Right ventricle myocardium inferior (tissue), 1 donor: ENCODE measurements around the gene RAB3IL1. TPM values are rescaled to one million over a fixed set of nuclear protein-coding genes. Genes with fewer than 3 reads are reported as not detected.
"Not testable (repeated sequence)": the region's sequence is repeated elsewhere in the genome, so short reads cannot be mapped to it uniquely, and the experiment has no call there.

Source experiments
- ATAC-seq: fragments of 200-7000 bp; cut with Tn5 transposase; one replicate; pipeline ENCODE4 v1.9.1; 2020; ENCODE audit warnings: mild to moderate bottlenecking, moderate library complexity
- DNase-seq: peaks from one replicate; pipeline ENCODE4 v3.0.0; 2021; ENCODE audit errors: missing footprints
- intact Hi-C: fragments of 100-400 bp; cut with DNase I; formaldehyde crosslinking; loops from one replicate; pipeline ENCODE4 v1.11.0; 2022
- long read RNA-seq: library from polyadenylated mRNA; unstranded; transcript quantifications from one replicate; pipeline ENCODE4 v2.0.0, GENCODE V29; 2021
- total RNA-seq: library from RNA; stranded (reverse); fragmentation: NEBNext Ultra II Directional; extraction: Animal tissue kit (Norgen Biotek cat#: 25700); gene quantifications from one replicate; pipeline ENCODE4 v1.2.1, GENCODE V29; 2021
- donor health status: DM: no; HTN: yes; CAD: no; lungs with severe emphysema.

RAB3IL1 gene, protein sequence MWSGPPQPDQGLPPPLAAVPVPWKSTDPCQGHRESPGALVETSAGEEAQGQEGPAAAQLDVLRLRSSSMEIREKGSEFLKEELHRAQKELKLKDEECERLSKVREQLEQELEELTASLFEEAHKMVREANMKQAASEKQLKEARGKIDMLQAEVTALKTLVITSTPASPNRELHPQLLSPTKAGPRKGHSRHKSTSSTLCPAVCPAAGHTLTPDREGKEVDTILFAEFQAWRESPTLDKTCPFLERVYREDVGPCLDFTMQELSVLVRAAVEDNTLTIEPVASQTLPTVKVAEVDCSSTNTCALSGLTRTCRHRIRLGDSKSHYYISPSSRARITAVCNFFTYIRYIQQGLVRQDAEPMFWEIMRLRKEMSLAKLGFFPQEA
- 14.0 TPM for total RNA-seq
- long read RNA-seq, transcript RAB3IL1-202 (10 exons, 2,284 nt): major isoform, 10 of 13 reads
- long read RNA-seq, partial matches to known transcripts: 0 of 13 reads
- long read RNA-seq, other reads (novel, unspliced or antisense): 3 of 13 reads

DNA sequence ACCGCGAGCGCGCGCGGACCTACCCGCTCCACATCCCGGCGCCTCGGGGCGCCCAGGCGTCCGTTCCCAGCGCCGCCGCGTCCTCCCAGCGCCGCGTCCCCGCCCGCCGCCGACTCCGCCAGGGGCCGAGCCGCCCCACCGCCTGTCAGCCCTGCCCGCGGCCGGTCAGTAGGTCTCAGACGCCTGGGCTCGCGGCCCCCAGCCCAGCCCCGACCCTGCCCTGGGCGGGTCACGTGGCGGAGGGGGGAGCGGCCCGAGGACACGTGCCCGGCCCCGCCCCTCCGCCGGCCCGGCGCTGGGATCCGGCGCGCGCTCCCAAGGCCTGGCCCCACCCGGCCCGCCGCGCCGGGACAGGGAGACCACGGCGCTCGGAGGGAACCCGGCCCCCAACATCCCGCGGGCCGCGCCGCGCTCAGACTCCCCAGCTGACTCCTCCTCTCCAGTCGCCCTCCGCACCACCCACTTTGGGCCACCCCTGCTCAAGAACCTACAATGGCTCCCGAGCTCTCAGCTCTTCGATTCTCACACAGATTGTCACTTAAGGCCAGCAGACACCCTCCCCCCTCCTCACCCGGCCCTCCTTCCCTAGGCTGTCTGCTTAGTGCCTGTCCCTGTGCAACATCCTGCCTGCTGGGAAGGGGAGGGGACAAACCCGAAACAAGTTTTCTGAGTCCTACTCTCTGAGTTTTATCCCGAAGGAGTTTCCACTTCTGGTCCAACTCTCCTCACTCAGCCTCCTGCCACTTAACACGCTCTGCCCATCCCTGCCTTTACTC is at the start of gene RAB3IL1:
TSS of gene RAB3IL1 (minus strand) at position 233 of the 776 bp plus-strand sequence. CDS start at position 34, 199 bp downstream.
- intact Hi-C loops: no loop called here
- DNase-seq (peak; percentile 88), ATAC-seq (peak; percentile 80)

GRCh38 chr11:61966734-61967115 is 49.4 kb upstream of the RAB3IL1 start:
- DNase-seq (no peak), ATAC-seq (no peak)
- intact Hi-C loops: loop anchor here (1.0 to 5.0 kb wide), 2 partner anchors 59 to 149 kb away; partner anchors contain the start of gene FADS1

GRCh38 chr11:61964666-61965271 is 47.4 kb upstream of the RAB3IL1 start:
- not testable (repeated sequence) for ATAC-seq, DNase-seq
- intact Hi-C loops: loop anchor here (5.0 kb wide), 1 partner anchor 147 kb away; the partner anchor contains the start of gene FADS1

DNA sequence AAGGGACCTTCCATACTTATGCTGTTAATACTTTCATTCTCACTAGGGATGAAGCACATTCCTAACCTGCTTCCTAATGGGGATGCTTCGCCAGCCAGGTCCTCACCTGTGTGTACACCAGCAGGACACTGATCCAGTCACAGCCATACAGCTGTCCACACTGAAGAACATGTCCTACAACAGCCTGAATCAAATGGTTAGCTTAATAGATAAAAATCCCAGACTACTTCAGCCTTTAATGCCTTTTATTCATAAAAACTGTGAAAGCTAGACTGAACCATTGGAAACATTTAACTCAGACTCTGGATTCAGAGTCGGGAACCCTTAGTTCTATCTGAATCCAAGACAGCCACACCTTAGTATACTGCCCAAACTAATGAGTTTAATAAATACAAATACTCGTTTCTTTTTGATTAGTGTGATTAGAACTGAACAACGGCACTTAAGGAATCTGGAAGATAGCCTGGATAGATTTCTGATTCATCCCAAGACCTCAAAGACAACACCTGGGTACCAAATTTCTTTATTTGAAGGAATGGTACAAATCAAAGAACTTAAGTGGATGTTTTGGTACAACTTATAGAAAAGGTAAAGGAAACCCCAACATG is 46.8 kb upstream of the RAB3IL1 start:
- DNase-seq (no peak), ATAC-seq (no peak)
- intact Hi-C loops: no loop called here

GRCh38 chr11:61963282-61964057 is 46.1 kb upstream of the RAB3IL1 start:
- intact Hi-C loops: no loop called here
- ATAC-seq: no peak
- DNase-seq: no peak

GRCh38 chr11:61963016-61963281 is 45.6 kb upstream of the RAB3IL1 start:
- no peak for ATAC-seq
- intact Hi-C loops: no loop called here
- no peak for DNase-seq

DNA sequence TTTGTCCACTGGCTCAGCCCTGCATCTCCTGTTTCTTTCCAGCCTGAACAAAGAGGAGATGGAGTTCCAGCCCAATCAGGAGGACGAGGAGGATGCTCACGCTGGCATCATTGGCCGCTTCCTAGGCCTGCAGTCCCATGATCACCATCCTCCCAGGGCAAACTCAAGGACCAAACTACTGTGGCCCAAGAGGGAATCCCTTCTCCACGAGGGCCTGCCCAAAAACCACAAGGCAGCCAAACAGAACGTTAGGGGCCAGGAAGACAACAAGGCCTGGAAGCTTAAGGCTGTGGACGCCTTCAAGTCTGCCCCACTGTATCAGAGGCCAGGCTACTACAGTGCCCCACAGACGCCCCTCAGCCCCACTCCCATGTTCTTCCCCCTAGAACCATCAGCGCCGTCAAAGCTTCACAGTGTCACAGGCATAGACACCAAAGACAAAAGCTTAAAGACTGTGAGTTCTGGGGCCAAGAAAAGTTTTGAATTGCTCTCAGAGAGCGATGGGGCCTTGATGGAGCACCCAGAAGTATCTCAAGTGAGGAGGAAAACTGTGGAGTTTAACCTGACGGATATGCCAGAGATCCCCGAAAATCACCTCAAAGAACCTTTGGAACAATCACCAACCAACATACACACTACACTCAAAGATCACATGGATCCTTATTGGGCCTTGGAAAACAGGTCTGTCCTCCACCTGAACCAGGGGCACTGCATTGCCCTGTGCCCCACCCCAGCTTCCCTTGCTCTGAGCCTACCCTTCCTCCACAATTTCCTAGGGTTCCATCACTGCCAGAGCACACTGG is 45.0 kb upstream of the RAB3IL1 start:
- intact Hi-C loops: no loop called here
- DNase-seq (no peak), ATAC-seq (no peak)

DNA sequence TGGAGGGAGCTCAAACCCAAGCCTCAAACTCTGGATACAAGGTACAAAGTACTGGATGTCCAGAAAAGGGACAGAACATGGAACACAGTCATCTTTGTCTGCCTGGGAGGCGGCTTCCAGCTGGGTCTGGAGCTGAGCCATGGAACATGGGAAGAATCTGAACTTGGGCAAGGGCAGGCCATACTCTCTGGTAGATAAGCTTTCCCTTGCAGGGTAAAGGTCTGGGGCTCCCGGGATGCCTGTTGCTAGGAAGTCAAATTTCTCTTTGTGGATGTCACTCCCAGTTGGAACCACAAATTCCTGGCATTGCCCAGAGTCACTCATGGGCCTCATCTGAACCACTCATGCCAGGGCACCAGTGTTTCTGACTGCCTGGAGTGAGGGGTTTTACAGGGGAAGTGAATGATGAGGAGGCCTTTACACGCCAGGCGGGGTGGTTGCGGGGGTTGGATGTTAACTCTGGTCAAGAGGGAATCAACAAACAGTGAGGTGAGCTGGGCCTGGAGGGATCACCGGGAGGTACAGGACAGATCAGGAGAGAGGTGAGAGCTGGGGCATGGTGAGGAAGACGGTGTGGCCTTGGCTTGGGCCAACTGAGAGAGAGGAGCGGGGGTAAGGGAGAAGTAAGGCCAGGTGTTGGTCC is 44.3 kb upstream of the RAB3IL1 start:
- ATAC-seq (peak; percentile 77), DNase-seq (peak; percentile 88)
- intact Hi-C loops: no loop called here

GRCh38 chr11:61960532-61960931 is 43.2 kb upstream of the RAB3IL1 start:
- no peak for DNase-seq
- intact Hi-C loops: no loop called here
- ATAC-seq: no peak

DNA sequence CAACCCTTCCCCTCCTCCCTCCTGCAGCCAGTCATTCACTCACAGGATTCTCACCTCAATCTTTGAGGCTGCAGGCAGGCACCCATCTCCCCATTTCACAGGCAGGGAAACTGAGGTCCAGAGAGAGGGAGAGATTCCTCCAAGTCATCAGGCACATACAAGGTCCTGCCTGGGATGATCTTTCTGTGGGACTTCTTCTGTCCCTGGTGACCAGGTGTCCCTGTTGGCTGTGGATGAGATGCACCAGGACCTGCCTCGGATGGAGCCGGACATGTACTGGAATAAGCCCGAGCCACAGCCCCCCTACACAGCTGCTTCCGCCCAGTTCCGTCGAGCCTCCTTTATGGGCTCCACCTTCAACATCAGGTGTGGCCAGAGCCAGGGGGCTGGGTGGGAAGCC is 42.3 kb upstream of the RAB3IL1 start:
- no peak for ATAC-seq
- intact Hi-C loops: loop anchor here (10.0 kb wide), 1 partner anchor 95 kb away; no protein-coding TSS in a partner anchor
- DNase-seq: no peak

DNA sequence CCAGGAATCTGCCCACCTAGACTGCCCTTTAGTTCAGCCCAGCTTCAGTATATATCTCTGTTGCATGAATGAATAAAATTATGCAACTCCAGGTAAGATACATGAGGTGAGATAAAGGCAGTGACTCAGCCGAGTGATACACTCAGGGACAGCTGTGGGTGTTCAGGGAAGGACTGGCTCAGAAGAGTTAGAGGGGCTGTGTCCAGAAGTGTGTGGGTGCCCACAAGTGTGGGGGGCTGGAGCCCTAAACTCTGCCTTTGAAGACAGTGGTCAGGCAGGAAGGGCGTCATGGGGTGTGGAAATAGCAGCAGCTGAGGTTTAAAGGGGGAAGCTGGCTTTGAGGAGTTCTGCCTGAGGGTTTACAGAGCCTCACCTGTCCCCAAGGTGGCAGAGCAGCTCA is 41.7 kb upstream of the RAB3IL1 start:
- ATAC-seq: no peak
- intact Hi-C loops: loop anchor here (10.0 kb wide), 1 partner anchor 96 kb away; no protein-coding TSS in a partner anchor

DNA sequence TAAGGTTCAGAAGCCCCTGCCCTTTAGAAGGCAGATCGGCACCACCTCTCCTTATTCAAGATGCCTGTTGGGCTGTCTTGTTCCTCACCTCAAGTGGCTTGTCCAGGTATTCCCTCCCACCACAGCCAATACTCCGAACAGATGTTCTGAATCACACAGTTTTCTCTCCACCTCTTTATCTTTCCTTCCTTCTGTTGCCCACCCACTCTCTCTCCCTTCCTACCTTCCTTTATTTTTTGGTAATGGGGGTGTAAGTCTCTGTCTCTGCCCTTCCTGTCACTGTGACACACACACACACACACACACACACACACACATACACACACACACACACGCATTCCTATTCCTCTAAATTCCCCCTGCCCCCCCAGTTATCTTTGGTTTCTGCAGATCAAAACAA is 41.2 kb upstream of the RAB3IL1 start:
- intact Hi-C loops: loop anchor here (10.0 kb wide), 1 partner anchor 96 kb away; no protein-coding TSS in a partner anchor
- no peak for DNase-seq
- ATAC-seq: no peak

More for the DNA sequence above, 41.7 kb upstream of the RAB3IL1 start:
- no peak for DNase-seq

GRCh38 chr11:61957021-61957770 is 39.8 kb upstream of the RAB3IL1 start:
- intact Hi-C loops: loop anchor here (10.0 kb wide), 1 partner anchor 98 kb away; no protein-coding TSS in a partner anchor
- DNase-seq (no peak), ATAC-seq (no peak)

DNA sequence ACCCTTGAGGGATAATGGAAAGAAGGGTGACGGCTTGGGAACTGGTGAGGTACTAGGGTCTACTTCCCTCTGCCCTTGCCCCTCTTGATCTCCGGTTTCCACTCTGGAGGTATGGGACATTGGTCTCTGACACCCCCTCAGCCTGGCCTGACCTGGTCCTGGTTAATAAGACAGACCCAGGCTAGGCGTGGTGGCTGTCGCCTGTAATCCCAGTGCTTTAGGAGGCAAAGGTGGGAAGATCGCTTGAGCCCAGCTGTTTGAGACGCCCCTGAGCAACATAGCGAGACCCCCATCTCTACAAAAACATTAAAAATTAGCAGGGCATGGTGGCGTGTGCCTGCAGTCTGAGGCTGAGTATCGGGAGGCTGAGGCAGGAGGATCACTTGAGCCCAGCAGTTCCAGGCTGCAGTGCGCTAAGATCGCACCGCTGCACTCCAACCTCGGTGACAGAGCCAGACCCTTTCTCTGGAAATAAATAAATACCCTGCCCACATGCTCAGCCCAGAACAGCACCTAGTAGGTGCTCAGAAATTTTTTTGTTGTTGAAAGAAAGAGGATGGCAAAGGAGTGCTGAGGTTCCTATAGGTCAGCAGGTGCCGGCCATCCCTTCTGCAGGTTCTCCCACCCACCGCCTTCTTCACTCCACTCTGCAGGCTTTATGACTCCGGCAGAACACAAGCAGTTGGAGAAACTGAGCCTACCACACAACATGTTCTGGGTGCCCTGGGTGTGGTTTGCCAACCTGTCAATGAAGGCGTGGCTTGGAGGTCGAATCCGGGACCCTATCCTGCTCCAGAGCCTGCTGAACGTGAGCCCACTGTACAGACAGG is 39.0 kb upstream of the RAB3IL1 start:
- intact Hi-C loops: loop anchor here (10.0 kb wide), 1 partner anchor 98 kb away; no protein-coding TSS in a partner anchor
- no peak for DNase-seq
- no peak for ATAC-seq

DNA sequence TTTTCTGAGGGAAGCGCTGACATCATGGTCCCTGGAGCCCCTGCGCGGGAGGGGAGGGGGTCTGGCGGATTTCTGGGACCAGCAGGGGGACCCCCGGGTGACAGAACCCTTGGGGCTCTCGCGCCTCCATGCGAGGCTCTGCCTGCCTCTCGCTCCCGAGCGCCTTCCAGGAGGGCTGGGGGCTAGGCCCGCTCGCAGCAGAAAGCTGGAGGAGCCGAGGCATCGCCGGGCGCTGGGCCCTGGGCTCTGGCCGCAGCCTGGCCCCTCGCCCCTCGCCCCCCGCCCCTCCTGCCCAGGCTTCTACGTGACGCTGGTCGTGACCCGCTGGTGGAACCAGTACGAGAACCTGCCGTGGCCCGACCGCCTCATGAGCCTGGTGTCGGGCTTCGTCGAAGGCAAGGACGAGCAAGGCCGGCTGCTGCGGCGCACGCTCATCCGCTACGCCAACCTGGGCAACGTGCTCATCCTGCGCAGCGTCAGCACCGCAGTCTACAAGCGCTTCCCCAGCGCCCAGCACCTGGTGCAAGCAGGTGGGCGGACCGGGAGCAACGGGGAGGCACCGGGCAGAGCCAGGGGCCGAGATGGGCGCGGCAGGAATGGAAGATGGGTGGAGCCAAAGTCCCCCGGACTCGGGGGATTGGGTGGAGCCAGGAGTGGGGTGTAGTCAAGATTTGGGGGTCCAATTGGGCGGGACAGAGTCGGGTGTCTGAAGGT is 38.2 kb upstream of the RAB3IL1 start:
- intact Hi-C loops: loop anchor here (10.0 kb wide), 1 partner anchor 99 kb away; no protein-coding TSS in a partner anchor
- DNase-seq (peak; percentile 84), ATAC-seq (peak; percentile 33)
